ENCODE data around the gene DNAH2. TPM values are rescaled to one million over a fixed set of nuclear protein-coding genes. Genes with fewer than 3 reads are reported as not detected.
A peak's percentile ranks its signal among the peaks of the same experiment; 100 is the strongest.

Gene DNAH2
- polyA plus RNA-seq, 1 of the 3 experiments (the other 2 are of a cell fraction): 0.13 TPM

DNA sequence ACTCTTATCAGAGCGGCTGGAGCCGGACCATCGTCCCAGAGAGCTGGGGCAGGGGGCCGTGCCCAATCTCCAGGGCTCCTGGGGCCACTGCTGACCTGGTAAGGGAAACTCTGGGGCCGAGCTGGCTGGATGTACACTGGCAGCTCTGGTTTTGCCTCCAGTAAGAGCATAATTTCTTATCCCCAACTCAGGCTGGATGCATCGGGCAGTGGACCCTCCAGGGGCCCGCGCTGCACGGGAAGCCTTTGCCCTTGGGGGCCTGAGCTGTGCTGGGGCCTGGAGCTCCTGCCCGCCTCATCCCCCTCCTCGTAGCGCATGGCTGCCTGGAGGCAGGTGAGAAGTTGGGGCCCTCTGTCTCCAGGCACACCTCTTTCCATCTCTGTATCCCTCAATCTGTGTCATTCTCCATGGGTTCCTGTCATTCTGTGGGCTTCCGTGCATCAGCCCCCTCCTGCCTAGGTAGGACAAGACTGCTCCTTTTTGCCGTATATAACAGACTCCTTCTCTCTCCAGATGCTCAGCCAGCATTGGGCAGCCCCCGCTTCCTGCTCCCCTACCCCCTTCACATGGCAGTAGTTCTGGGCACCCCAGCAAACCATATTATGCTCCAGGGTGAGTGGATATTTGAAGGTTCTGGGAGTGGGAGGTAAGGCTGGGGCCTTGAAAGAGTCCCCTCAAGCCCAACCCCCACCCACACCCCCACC lies 128.0 kb downstream of the DNAH2 start:
- peak overlapping the region; percentile 75 to 100 for H3K27ac ChIP-seq (ENCODE audit: low read depth in 2 of 2, low read length in 1 of 2)
- H2AFZ ChIP-seq (ENCODE audit: low read depth): no peak overlapping the region
- H3K9ac ChIP-seq: peak overlapping the region; percentile 99
- ChIA-PET CTCF (interaction anchor here (0.6 to 4.1 kb wide), 10 partner anchors 10 to 319 kb away, joined by 3 to 37 read pairs (median 4); partner anchors contain the start of genes KDM6B and NAA38), POLR2A (interaction anchor here (0.8 to 2.1 kb wide), 6 partner anchors 9 to 159 kb away, joined by 3 to 19 read pairs (median 4); partner anchors contain the start of genes CYB5D1, EFNB3, KDM6B and NAA38)
- no peak for TF ChIP-seq MXI1 (IDR thresholded peaks at IDR 0.05; ENCODE audit: low read depth, low read length)
- TF ChIP-seq RAD21 (IDR thresholded peaks at IDR 0.05; ENCODE audit: low read length): no peak
- no peak for TF ChIP-seq ELF1 (IDR thresholded peaks at IDR 0.05)
- TF ChIP-seq POLR2AphosphoS5 (IDR thresholded peaks at IDR 0.05; ENCODE audit: low read depth, low read length): no peak
- TF ChIP-seq TEAD4 (IDR thresholded peaks at IDR 0.05; ENCODE audit: borderline replicate concordance, insufficient read depth): no peak
- no peak for TF ChIP-seq EZH2phosphoT487 (IDR thresholded peaks at IDR 0.05; ENCODE audit: borderline replicate concordance, low read depth)
- TF ChIP-seq, protein P1, sequence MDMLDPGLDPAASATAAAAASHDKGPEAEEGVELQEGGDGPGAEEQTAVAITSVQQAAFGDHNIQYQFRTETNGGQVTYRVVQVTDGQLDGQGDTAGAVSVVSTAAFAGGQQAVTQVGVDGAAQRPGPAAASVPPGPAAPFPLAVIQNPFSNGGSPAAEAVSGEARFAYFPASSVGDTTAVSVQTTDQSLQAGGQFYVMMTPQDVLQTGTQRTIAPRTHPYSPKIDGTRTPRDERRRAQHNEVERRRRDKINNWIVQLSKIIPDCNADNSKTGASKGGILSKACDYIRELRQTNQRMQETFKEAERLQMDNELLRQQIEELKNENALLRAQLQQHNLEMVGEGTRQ (IDR thresholded peaks at IDR 0.05; ENCODE audit: borderline replicate concordance, low read depth, low read length): no peak
- TF ChIP-seq TAF1 (IDR thresholded peaks at IDR 0.05; ENCODE audit: borderline replicate concordance, low read depth, low read length): no peak
- TF ChIP-seq, protein P2, sequence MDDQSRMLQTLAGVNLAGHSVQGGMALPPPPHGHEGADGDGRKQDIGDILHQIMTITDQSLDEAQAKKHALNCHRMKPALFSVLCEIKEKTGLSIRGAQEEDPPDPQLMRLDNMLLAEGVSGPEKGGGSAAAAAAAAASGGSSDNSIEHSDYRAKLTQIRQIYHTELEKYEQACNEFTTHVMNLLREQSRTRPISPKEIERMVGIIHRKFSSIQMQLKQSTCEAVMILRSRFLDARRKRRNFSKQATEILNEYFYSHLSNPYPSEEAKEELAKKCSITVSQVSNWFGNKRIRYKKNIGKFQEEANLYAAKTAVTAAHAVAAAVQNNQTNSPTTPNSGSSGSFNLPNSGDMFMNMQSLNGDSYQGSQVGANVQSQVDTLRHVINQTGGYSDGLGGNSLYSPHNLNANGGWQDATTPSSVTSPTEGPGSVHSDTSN (IDR thresholded peaks at IDR 0.05): no peak
- no peak for TF ChIP-seq EP300 (IDR thresholded peaks at IDR 0.05; ENCODE audit: borderline replicate concordance in 1 of 2, low read depth in 1 of 2, low read length in 1 of 2)
- TF ChIP-seq RCOR1 (IDR thresholded peaks at IDR 0.05; ENCODE audit: low read length): no peak
- no peak for TF ChIP-seq SMC3 (IDR thresholded peaks at IDR 0.05; ENCODE audit: low read depth, low read length)
- TF ChIP-seq MEF2A (IDR thresholded peaks at IDR 0.05; ENCODE audit: borderline replicate concordance, low read depth): no peak
- TF ChIP-seq CHD2 (IDR thresholded peaks at IDR 0.05; ENCODE audit: low read length, partially characterized antibody): no peak
- TF ChIP-seq, protein P3, sequence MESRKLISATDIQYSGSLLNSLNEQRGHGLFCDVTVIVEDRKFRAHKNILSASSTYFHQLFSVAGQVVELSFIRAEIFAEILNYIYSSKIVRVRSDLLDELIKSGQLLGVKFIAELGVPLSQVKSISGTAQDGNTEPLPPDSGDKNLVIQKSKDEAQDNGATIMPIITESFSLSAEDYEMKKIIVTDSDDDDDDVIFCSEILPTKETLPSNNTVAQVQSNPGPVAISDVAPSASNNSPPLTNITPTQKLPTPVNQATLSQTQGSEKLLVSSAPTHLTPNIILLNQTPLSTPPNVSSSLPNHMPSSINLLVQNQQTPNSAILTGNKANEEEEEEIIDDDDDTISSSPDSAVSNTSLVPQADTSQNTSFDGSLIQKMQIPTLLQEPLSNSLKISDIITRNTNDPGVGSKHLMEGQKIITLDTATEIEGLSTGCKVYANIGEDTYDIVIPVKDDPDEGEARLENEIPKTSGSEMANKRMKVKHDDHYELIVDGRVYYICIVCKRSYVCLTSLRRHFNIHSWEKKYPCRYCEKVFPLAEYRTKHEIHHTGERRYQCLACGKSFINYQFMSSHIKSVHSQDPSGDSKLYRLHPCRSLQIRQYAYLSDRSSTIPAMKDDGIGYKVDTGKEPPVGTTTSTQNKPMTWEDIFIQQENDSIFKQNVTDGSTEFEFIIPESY (IDR thresholded peaks at IDR 0.05; ENCODE audit: borderline replicate concordance, low read depth): no peak
- no peak for TF ChIP-seq NFIC (IDR thresholded peaks at IDR 0.05; ENCODE audit: borderline replicate concordance)
- peak overlapping the region; percentile 66 to 67 for H3K4me3 ChIP-seq (ENCODE audit: low read depth in 2 of 2, low read length in 1 of 2)
- no peak for DNase-seq
- H3K9me3 ChIP-seq: no peaks in the 10 kb centered on the region
- peak overlapping the region; percentile 92 for H3K4me2 ChIP-seq
- H3F3A ChIP-seq (replicated peaks; ENCODE audit: insufficient read depth): peaks cover 37% of the 10 kb centered on the region
- H3K9me2 ChIP-seq: no peaks in the 10 kb centered on the region
- peaks cover 16 to 46% of the 10 kb centered on the region in 2 experiments for H3K36me3 ChIP-seq (replicated peaks in 1 of 2; ENCODE audit: control insufficient read depth in 1 of 2, insufficient read depth in 2 of 2, low read length in 1 of 2)
- 83% methylated on average over 15 of the region's 15 CpGs for WGBS (ENCODE audit: low lambda C conversion rate)
- H3K79me2 ChIP-seq (ENCODE audit: insufficient read depth): peaks cover 39% of the 10 kb centered on the region
- H3K4me1 ChIP-seq (ENCODE audit: control insufficient read depth in 1 of 2, insufficient read depth in 2 of 2, low read depth in 1 of 2, low read length in 1 of 2): peaks cover 16 to 22% of the 10 kb centered on the region in 2 experiments
- peaks cover 39% of the 10 kb centered on the region for H4K20me1 ChIP-seq (ENCODE audit: insufficient read depth)
- no peaks in the 10 kb centered on the region for H3K27me3 ChIP-seq (ENCODE audit: insufficient read depth)

Data from SK-N-SH (cell line).